Adrenal gland (tissue), 5 donors: ENCODE results near the gene LPCAT1.

ENCODE experiments used
- POLR2A ChIP-seq, 2 donors: fragments of 450-650 bp; IDR thresholded peaks; one replicate each; pipeline ENCODE4 v1.6.1; 2017; ENCODE audit warnings: antibody characterized with exemption in 2 of 2, mild to moderate bottlenecking in 2 of 2, moderate library complexity in 1 of 2
- TF ChIP-seq, protein P1 (sequence below), 6 experiments: fragments of 450-650 bp in 4 of 6; fragments of 200-600 bp in 2 of 6; sonication (generic) in 1 of 6; IDR thresholded peaks; 1 replicate in 5 of 6; 2 replicates in 1 of 6; pipeline versions ENCODE4 v1.5.1 to v1.8.0; 2016 to 2021; ENCODE audit warnings: antibody characterized with exemption in 6 of 6, mild to moderate bottlenecking in 2 of 6, moderate library complexity in 1 of 6
- donor health status: DM: no; HTN: no; CAD: no.

- TF ChIP-seq, protein P1, sequence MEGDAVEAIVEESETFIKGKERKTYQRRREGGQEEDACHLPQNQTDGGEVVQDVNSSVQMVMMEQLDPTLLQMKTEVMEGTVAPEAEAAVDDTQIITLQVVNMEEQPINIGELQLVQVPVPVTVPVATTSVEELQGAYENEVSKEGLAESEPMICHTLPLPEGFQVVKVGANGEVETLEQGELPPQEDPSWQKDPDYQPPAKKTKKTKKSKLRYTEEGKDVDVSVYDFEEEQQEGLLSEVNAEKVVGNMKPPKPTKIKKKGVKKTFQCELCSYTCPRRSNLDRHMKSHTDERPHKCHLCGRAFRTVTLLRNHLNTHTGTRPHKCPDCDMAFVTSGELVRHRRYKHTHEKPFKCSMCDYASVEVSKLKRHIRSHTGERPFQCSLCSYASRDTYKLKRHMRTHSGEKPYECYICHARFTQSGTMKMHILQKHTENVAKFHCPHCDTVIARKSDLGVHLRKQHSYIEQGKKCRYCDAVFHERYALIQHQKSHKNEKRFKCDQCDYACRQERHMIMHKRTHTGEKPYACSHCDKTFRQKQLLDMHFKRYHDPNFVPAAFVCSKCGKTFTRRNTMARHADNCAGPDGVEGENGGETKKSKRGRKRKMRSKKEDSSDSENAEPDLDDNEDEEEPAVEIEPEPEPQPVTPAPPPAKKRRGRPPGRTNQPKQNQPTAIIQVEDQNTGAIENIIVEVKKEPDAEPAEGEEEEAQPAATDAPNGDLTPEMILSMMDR (IDR thresholded peaks at IDR 0.05) = no peak
- no peak for TF ChIP-seq POLR2A (IDR thresholded peaks at IDR 0.05)
Measured at GRCh38 chr5:1515921-1516571, 7.7 kb downstream of the LPCAT1 start.
